GM12878 (cell line): ENCODE measurements around the gene C19orf67. TPM values are rescaled to one million over a fixed set of nuclear protein-coding genes. Genes with fewer than 3 reads are reported as not detected.

ENCODE experiments used
- ATF3 ChIP-seq: IDR thresholded peaks from 2 replicates; pipeline ENCODE4 v1.6.1; 2011; ENCODE audit warnings: low read depth, mild to moderate bottlenecking, low read length, moderate library complexity, borderline replicate concordance; ENCODE audit errors: extremely low read depth
- BACH1 ChIP-seq: fragments of 450-650 bp; IDR thresholded peaks from 2 replicates; pipeline ENCODE4 v1.6.1; 2017; ENCODE audit warnings: mild to moderate bottlenecking, borderline replicate concordance
- BCLAF1 ChIP-seq: fragments of 450-650 bp; IDR thresholded peaks from 2 replicates; pipeline ENCODE4 v1.6.1; 2017; ENCODE audit warnings: antibody characterized with exemption, mild to moderate bottlenecking, moderate library complexity
- BHLHE40 ChIP-seq, 2 experiments: fragments of 450-650 bp in 1 of 2; IDR thresholded peaks; 2 replicates each; pipeline ENCODE4 v1.6.1; 2011 to 2017; ENCODE audit warnings: low read depth in 2 of 2, borderline replicate concordance in 1 of 2, improper control_type of control experiment in 1 of 2, low read length in 1 of 2, mild to moderate bottlenecking in 1 of 2
- CTCF ChIP-seq, 3 experiments: IDR thresholded peaks in 2 of 3; conservative IDR thresholded peaks in 1 of 3; 2 replicates each; pipeline ENCODE4 v1.5.1; 2011; ENCODE audit warnings: low read depth in 3 of 3, low read length in 3 of 3, mild to moderate bottlenecking in 3 of 3, control low read depth in 2 of 3, moderate library complexity in 2 of 3, inconsistent platforms in 1 of 3, mixed read lengths in 1 of 3; ENCODE audit not compliant: control insufficient read depth in 2 of 3, insufficient read depth in 1 of 3; ENCODE audit errors: extremely low read depth in 1 of 3
- DPF2 ChIP-seq: fragments of 450-650 bp; IDR thresholded peaks from 2 replicates; pipeline ENCODE4 v1.6.1; 2017; ENCODE audit warnings: mild to moderate bottlenecking
- HDAC6 ChIP-seq: fragments of 200-600 bp; sonication (generic); IDR thresholded peaks from one replicate; pipeline ENCODE4 v1.8.0; 2017; ENCODE audit warnings: antibody characterized with exemption; ENCODE audit not compliant: unreplicated experiment
- KDM1A ChIP-seq: fragments of 200-600 bp; sonication (generic); IDR thresholded peaks from 2 replicates; pipeline ENCODE4 v1.6.1; 2016; ENCODE audit warnings: borderline replicate concordance
- LARP7 ChIP-seq: fragments of 450-650 bp; IDR thresholded peaks from 2 replicates; pipeline ENCODE4 v1.6.1; 2017; ENCODE audit warnings: mild to moderate bottlenecking
- MTA3 ChIP-seq: IDR thresholded peaks from 2 replicates; pipeline ENCODE4 v1.6.1; 2012; ENCODE audit warnings: low read length, inconsistent platforms, borderline replicate concordance
- POLR2A ChIP-seq: IDR thresholded peaks from 2 replicates; pipeline ENCODE4 v1.6.1; 2011; ENCODE audit warnings: low read depth, mild to moderate bottlenecking, low read length
- RAD51 ChIP-seq: fragments of 450-650 bp; IDR thresholded peaks from 2 replicates; pipeline ENCODE4 v1.6.1; 2016; ENCODE audit warnings: moderate library complexity, mild to moderate bottlenecking, inconsistent platforms
- RB1 ChIP-seq: fragments of 450-650 bp; formaldehyde crosslinking; IDR thresholded peaks from 2 replicates; pipeline ENCODE4 v1.6.1; 2017; ENCODE audit warnings: mild to moderate bottlenecking, borderline replicate concordance
- REST ChIP-seq: IDR thresholded peaks from 2 replicates; pipeline ENCODE4 v1.6.1; 2012; ENCODE audit warnings: mild to moderate bottlenecking, low read depth, low read length
- WRNIP1 ChIP-seq: IDR thresholded peaks from 2 replicates; pipeline ENCODE4 v1.6.1; 2011; ENCODE audit warnings: low read depth, low read length, improper control_type of control experiment, borderline replicate concordance
- ZNF592 ChIP-seq: fragments of 450-650 bp; IDR thresholded peaks from 2 replicates; pipeline ENCODE4 v1.6.1; 2017; ENCODE audit warnings: mild to moderate bottlenecking, moderate library complexity
- polyA plus RNA-seq, 11 experiments: library from polyadenylated mRNA; depleted of rRNA in 4 of 11; unstranded in 6 of 11; stranded (reverse) in 5 of 11; fragments of >200 nt; fragmentation: Nextera tagmentation in 4 of 11; fragmentation: Illumina TruSeq in 1 of 11; extraction: Ambion mirVana in 4 of 11; extraction: Trizol in 1 of 11; gene quantifications; 1 replicate in 1 of 11; 2 replicates in 10 of 11; pipeline versions ENCODE4 v1.2.1 to v1.2.3, GENCODE V29; 2011 to 2016; ENCODE audit warnings: inconsistent platforms in 2 of 11, missing spikeins in 2 of 11, low read depth in 1 of 11
- total RNA-seq, 4 experiments: library from RNA; depleted of rRNA in 3 of 4; stranded (reverse); fragments of >200 nt in 3 of 4; fragmentation: Illumina TruSeq in 1 of 4; extraction: Trizol in 1 of 4; gene quantifications; 2 replicates each; pipeline versions ENCODE4 v1.2.1 to v1.2.3, GENCODE V29; 2013 to 2021

C19orf67 gene
- total and polyA plus RNA-seq, 10 of the 15 experiments (the other 5 are each of a cell fraction or from before 2014, with no cell fraction given): 0.14 TPM; not detected in 9

- TF ChIP-seq ZNF592: 0 out of 2 replicates have a peak, but pooled peaks have one; percentile 21
- 0 out of 2 replicates have a peak, but pooled peaks have one; percentile 24 for TF ChIP-seq BCLAF1
- TF ChIP-seq HDAC6: peak; percentile 99
- peak; percentile 86 for TF ChIP-seq LARP7
- TF ChIP-seq BHLHE40 (IDR thresholded peaks at IDR 0.05; ENCODE audit: borderline replicate concordance in 1 of 2, low read depth in 2 of 2, low read length in 1 of 2): peak in 1 of 2 experiments; percentile 76; a peak in 2 of 4 replicates
- peak; percentile 41 to 70 (median 44); a peak in 5 of 6 replicates for TF ChIP-seq CTCF (IDR thresholded peaks at IDR 0.05 in 2 of 3, conservative IDR thresholded peaks at IDR 0.05 in 1 of 3; ENCODE audit: control insufficient read depth in 2 of 3, extremely low read depth in 1 of 3, insufficient read depth in 1 of 3, low read depth in 3 of 3, low read length in 3 of 3)
- TF ChIP-seq RB1: peak; percentile 90; the same call in 1 of the 2 replicates
- peak; percentile 53; the same call in 1 of the 2 replicates for TF ChIP-seq DPF2
- TF ChIP-seq WRNIP1: no peak
- no peak for TF ChIP-seq MTA3
- TF ChIP-seq KDM1A: no peak
- no peak; the same call in 1 of the 2 replicates for TF ChIP-seq POLR2A
- no peak for TF ChIP-seq RAD51
- TF ChIP-seq ATF3: no peak
- TF ChIP-seq BACH1: peak; percentile 60; the same call in 1 of the 2 replicates
- TF ChIP-seq REST: no peak
These were observed 12.2 kb downstream of the C19orf67 start (continued) for GRCh38 chr19:14073261-14073924.
